ENCODE data around the gene PPP1R8. TPM values are rescaled to one million over a fixed set of nuclear protein-coding genes. Genes with fewer than 3 reads are reported as not detected.

Gene PPP1R8
- total RNA-seq, 1 experiment from 2014 or later: 38.4 TPM

DNA sequence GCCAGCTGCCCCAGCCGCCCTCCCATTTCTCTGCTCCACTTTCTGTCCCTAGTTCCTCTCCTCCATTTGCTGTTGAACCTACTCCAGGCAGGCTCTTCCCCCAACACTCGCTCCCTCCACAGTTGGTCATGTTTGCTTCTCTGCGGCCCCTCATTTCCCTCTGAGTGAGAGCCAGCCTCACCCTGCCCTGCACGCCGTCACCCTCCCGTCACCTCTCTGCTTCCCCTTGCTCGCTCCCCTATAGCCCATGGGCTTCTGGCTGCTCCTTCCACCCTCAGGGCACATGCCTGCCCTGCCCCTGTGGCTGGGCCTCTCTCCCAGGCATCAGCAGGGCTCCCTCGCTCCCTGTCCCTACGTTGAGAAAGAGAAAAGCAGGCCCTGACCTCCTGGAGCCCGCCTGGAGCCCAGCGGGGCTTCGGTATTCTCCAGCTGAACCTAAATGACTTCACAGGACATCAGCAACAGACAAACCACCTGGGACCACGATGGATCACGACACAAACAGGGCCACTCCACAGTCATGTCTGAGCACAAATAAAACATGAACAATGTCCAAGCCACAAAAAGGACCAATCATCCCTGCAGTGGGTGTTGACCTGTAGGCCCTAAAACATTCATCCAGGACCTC, 28.5 kb downstream of the PPP1R8 start:
- no peaks in the 10 kb centered on the region for H4K20me1 ChIP-seq (ENCODE audit: insufficient read depth)
- CTCF ChIA-PET: no interaction called here
- no peaks in the 10 kb centered on the region for H3K27me3 ChIP-seq (ENCODE audit: insufficient read depth, low read depth)
- TF ChIP-seq, protein P1, sequence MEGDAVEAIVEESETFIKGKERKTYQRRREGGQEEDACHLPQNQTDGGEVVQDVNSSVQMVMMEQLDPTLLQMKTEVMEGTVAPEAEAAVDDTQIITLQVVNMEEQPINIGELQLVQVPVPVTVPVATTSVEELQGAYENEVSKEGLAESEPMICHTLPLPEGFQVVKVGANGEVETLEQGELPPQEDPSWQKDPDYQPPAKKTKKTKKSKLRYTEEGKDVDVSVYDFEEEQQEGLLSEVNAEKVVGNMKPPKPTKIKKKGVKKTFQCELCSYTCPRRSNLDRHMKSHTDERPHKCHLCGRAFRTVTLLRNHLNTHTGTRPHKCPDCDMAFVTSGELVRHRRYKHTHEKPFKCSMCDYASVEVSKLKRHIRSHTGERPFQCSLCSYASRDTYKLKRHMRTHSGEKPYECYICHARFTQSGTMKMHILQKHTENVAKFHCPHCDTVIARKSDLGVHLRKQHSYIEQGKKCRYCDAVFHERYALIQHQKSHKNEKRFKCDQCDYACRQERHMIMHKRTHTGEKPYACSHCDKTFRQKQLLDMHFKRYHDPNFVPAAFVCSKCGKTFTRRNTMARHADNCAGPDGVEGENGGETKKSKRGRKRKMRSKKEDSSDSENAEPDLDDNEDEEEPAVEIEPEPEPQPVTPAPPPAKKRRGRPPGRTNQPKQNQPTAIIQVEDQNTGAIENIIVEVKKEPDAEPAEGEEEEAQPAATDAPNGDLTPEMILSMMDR (conservative IDR thresholded peaks at IDR 0.05): no peak
- no peak for TF ChIP-seq EZH2 (IDR thresholded peaks at IDR 0.05; ENCODE audit: low read depth)
- no peak overlapping the region for H3K27ac ChIP-seq
- no peaks in the 10 kb centered on the region for H3K36me3 ChIP-seq (ENCODE audit: low read depth)
- H3K4me2 ChIP-seq: no peak overlapping the region
- POLR2A ChIA-PET (ENCODE audit: unreplicated experiment): no interaction called here
- intact Hi-C loops (cut with micrococcal nuclease; ENCODE audit: unreplicated experiment): loop anchor here (2.0 to 5.0 kb wide), 4 partner anchors 120 to 743 kb away; partner anchors contain the start of gene EYA3
- no peak for DNase-seq
- H3K4me3 ChIP-seq: no peak overlapping the region
- H2AFZ ChIP-seq: no peak overlapping the region
- H3K79me2 ChIP-seq (ENCODE audit: low read depth): no peaks in the 10 kb centered on the region
- H3F3A ChIP-seq (ENCODE audit: insufficient read depth, low read depth): peaks cover 12% of the 10 kb centered on the region; the same call in 1 of the 2 replicates
- H3K9me2 ChIP-seq (ENCODE audit: insufficient read depth): no peaks in the 10 kb centered on the region
- BruUV-seq (replicated peaks): no TSS peak
- no peaks in the 10 kb centered on the region for H3K9me3 ChIP-seq (ENCODE audit: insufficient read depth, low read depth)
- peaks cover 16% of the 10 kb centered on the region for H3K4me1 ChIP-seq (replicated peaks; ENCODE audit: insufficient read depth)

DNA sequence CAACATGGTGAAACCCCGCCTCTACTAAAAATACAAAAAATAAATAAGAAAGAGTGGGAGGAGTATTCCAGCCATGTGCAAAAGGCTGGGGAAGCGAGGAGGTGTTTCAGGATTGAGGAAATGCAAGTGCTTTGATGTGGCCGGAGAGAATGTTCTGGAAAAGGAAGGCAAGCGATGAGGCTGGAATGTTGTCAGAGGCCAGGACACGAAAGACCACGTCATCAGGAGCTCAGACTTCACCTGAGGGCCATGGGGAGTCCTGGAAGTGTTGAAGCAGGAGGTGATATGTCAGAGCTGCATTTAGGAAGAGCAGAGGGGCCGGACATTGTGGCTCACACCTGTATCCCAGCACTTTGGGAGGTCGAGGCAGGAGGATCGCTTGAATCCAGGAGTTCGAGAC, 30.9 kb downstream of the PPP1R8 start:
- no peak overlapping the region for H2AFZ ChIP-seq
- peaks cover 25% of the 10 kb centered on the region for H3K4me1 ChIP-seq (replicated peaks; ENCODE audit: insufficient read depth)
- H3K9me2 ChIP-seq (ENCODE audit: insufficient read depth): no peaks in the 10 kb centered on the region
- peaks cover 12% of the 10 kb centered on the region; the same call in 1 of the 2 replicates for H3F3A ChIP-seq (ENCODE audit: insufficient read depth, low read depth)
- H4K20me1 ChIP-seq (ENCODE audit: insufficient read depth): no peaks in the 10 kb centered on the region
- ChIA-PET CTCF (no interaction called here), POLR2A (ENCODE audit: unreplicated experiment) (no interaction called here)
- H3K27me3 ChIP-seq (ENCODE audit: insufficient read depth, low read depth): no peaks in the 10 kb centered on the region
- no peak overlapping the region for H3K4me2 ChIP-seq
- H3K27ac ChIP-seq: no peak overlapping the region
- no TSS peak for BruUV-seq (replicated peaks)
- no peak overlapping the region for H3K4me3 ChIP-seq
- no peak for TF ChIP-seq EZH2 (IDR thresholded peaks at IDR 0.05; ENCODE audit: low read depth)
- TF ChIP-seq, protein P1 (conservative IDR thresholded peaks at IDR 0.05): no peak
- H3K9me3 ChIP-seq (ENCODE audit: insufficient read depth, low read depth): no peaks in the 10 kb centered on the region
- H3K79me2 ChIP-seq (ENCODE audit: low read depth): no peaks in the 10 kb centered on the region
- intact Hi-C loops (cut with micrococcal nuclease; ENCODE audit: unreplicated experiment): no loop called here
- no peak for DNase-seq
- no peaks in the 10 kb centered on the region for H3K36me3 ChIP-seq (ENCODE audit: low read depth)

DNA sequence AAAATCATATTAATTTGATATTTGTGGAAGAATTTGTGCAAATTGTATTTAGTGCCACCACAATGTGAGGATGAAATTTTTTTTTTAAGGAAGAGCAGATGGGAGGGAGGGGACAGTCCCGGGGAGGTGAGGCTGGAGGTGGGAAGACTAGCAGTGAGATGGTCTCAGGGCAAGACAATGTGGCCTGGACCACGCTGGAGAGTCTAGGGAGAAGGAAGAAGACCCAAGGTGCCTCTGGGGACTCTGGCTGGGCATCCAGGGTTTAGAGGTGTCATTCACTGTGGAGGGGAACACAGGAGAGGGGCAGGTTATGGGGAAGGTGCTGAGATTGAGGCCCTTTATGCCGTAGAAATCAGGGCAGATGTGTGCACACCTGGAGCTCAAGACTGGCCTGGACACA, 31.4 kb downstream of the PPP1R8 start:
- no peak overlapping the region for H3K4me3 ChIP-seq
- H3K4me1 ChIP-seq (replicated peaks; ENCODE audit: insufficient read depth): peaks cover 25% of the 10 kb centered on the region
- H3K9me2 ChIP-seq (ENCODE audit: insufficient read depth): no peaks in the 10 kb centered on the region
- no peak for DNase-seq
- ChIA-PET POLR2A (ENCODE audit: unreplicated experiment) (no interaction called here), CTCF (no interaction called here)
- H3K9me3 ChIP-seq (ENCODE audit: insufficient read depth, low read depth): no peaks in the 10 kb centered on the region
- no peak overlapping the region for H2AFZ ChIP-seq
- H3K79me2 ChIP-seq (ENCODE audit: low read depth): no peaks in the 10 kb centered on the region
- no peaks in the 10 kb centered on the region for H3K27me3 ChIP-seq (ENCODE audit: insufficient read depth, low read depth)
- no peaks in the 10 kb centered on the region for H4K20me1 ChIP-seq (ENCODE audit: insufficient read depth)
- no peak for TF ChIP-seq EZH2 (IDR thresholded peaks at IDR 0.05; ENCODE audit: low read depth)
- TF ChIP-seq, protein P1 (conservative IDR thresholded peaks at IDR 0.05): no peak
- H3F3A ChIP-seq (ENCODE audit: insufficient read depth, low read depth): peaks cover 12% of the 10 kb centered on the region; the same call in 1 of the 2 replicates
- no TSS peak for BruUV-seq (replicated peaks)
- no peaks in the 10 kb centered on the region for H3K36me3 ChIP-seq (ENCODE audit: low read depth)
- intact Hi-C loops (cut with micrococcal nuclease; ENCODE audit: unreplicated experiment): no loop called here
- no peak overlapping the region for H3K4me2 ChIP-seq
- no peak overlapping the region for H3K27ac ChIP-seq
